ENCODE measurements around the gene PABPN1.

Gene PABPN1

DNA sequence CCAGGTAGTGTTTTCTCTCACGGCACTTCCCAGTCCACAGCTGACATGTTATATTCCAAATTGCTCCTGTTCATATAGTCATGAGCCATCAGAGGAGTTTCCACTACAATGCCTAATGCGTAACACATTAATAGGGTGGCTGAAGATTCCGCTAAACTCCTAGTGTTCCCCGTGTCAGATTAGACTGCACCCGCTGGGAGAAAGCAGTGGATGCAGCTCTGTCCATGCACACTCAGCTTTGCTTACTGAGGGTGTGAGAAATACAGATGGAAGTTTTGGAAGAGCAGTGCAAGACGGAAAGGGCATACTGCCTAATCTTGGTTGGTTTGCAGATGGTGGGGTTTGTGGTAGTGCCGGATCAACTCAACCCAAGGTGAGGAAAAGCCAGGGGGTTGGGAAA, 24.2 kb upstream of the PABPN1 start:
- no peak for DNase-seq (ENCODE audit: low read depth)
- in situ Hi-C loops (cut with HindIII; ENCODE audit: low sequenced_read_pairs): no loop called here
- H3K4me3 ChIP-seq (ENCODE audit: low read depth, low read length): no peak overlapping the region

DNA sequence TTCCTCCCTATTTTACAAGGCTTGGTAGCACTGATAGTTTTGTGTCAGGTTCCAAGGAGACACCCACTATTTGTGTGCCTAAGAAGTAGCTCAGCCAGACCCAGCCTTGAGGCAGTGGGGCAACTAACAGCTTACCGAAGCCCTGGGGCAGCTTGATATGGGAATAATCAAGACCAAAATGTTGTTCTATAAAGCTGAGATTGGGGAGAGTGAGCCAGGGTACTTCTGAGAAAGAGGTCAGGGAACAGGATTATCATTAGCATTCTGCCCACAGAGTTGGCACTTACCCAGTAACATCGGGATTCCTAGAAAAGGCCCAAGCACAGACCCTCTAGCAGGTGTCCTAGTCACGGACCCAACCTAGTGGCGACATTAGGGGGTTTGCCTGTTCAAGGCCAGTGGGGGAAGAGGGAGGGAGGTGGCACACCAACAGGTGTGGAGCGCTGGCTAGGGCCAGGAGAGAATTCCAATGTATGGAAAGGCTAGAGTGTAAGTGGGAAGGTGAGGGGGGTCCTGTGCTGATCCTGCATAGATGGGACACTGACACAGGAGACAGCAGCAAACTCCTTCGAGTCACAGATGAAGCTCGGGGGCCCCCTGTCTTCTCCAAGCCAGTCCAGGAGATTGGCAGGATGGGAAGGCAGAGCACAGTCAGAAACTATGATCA, 23.5 kb upstream of the PABPN1 start:
- in situ Hi-C loops (cut with HindIII; ENCODE audit: low sequenced_read_pairs): no loop called here
- no peak for DNase-seq (ENCODE audit: low read depth)
- H3K4me3 ChIP-seq (ENCODE audit: low read depth, low read length): no peak overlapping the region
- TF ChIP-seq, protein P1, sequence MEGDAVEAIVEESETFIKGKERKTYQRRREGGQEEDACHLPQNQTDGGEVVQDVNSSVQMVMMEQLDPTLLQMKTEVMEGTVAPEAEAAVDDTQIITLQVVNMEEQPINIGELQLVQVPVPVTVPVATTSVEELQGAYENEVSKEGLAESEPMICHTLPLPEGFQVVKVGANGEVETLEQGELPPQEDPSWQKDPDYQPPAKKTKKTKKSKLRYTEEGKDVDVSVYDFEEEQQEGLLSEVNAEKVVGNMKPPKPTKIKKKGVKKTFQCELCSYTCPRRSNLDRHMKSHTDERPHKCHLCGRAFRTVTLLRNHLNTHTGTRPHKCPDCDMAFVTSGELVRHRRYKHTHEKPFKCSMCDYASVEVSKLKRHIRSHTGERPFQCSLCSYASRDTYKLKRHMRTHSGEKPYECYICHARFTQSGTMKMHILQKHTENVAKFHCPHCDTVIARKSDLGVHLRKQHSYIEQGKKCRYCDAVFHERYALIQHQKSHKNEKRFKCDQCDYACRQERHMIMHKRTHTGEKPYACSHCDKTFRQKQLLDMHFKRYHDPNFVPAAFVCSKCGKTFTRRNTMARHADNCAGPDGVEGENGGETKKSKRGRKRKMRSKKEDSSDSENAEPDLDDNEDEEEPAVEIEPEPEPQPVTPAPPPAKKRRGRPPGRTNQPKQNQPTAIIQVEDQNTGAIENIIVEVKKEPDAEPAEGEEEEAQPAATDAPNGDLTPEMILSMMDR (IDR thresholded peaks at IDR 0.05; ENCODE audit: low read depth, low read length, missing control alignments): no peak

More for the DNA sequence above, 24.2 kb upstream of the PABPN1 start:
- TF ChIP-seq, protein P1 (IDR thresholded peaks at IDR 0.05; ENCODE audit: low read depth, low read length, missing control alignments): no peak

DNA sequence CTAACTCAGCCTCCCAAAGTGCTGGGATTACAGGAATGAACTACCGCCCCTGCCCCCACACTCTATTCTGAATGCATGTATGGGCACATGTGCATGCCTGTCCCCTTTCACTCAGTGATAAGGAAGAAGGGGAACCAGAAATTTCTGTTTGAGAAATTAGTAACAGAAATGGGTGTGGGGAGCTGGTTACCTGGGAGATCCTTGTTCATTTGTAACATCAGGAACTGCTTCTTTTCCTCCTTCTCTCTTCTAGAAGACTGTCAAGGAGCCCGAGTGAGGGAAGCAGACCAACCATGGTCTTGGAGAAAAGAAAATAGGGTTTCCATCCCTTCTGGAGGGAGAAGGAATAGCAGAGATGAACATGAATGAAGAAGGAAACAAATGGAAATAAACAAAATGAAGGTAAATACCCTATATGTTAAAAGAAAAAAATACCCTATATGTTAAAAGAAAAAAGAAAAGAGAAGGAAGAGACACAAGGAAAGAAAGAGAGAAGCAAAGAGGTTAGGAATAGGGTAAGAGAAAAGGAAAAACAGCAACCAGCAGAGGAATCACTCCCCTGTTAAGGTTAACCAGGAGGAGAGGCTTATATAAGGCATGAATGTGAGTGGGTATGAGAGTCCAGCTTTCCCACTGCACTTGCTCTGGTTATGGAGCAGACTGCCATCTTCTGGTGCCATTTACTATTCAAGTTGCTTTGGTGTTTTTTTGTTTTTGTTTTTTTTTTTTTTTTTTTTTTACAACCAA, 21.9 kb upstream of the PABPN1 start:
- DNase-seq (ENCODE audit: low read depth): no peak
- TF ChIP-seq, protein P1 (IDR thresholded peaks at IDR 0.05; ENCODE audit: low read depth, low read length, missing control alignments): peak; percentile 25
- H3K4me3 ChIP-seq (ENCODE audit: low read depth, low read length): no peak overlapping the region
- in situ Hi-C loops (cut with HindIII; ENCODE audit: low sequenced_read_pairs): no loop called here

DNA sequence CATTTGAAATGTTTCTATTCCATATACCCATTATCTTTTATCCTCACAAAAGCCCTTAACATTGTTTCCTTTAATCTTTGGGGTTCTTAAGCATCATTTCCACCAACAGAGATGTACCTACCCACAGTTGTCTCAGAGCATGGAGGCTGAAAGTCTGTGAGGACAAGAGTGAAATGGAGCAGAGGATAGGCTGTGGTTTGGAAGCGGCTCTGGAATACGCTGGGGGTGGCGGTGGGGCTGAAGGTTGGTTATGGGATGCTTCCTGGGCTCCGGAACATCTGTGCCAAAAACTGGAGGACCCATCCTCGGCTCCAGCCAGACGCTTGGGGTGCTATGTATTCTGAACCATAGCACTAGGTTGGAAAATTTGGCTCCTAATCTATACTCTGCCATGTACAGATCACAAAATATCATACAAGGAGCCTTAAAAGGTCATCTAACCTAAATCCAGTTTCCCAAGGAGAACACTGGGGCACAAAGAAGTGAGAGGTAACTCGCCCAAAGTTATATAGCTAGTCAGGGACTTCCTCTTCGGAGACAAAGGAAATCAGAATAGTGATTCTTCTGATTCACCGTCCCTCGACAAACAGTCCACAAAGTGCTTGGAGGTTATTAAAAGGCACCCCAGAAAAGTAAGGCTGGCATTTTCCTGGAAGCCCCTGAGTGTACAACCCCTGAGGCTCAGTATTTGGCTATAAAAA, 21.1 kb upstream of the PABPN1 start:
- in situ Hi-C loops (cut with HindIII; ENCODE audit: low sequenced_read_pairs): no loop called here
- DNase-seq (ENCODE audit: low read depth): no peak
- TF ChIP-seq, protein P1 (IDR thresholded peaks at IDR 0.05; ENCODE audit: low read depth, low read length, missing control alignments): no peak
- H3K4me3 ChIP-seq (ENCODE audit: low read depth, low read length): peak overlapping the region; percentile 71

DNA sequence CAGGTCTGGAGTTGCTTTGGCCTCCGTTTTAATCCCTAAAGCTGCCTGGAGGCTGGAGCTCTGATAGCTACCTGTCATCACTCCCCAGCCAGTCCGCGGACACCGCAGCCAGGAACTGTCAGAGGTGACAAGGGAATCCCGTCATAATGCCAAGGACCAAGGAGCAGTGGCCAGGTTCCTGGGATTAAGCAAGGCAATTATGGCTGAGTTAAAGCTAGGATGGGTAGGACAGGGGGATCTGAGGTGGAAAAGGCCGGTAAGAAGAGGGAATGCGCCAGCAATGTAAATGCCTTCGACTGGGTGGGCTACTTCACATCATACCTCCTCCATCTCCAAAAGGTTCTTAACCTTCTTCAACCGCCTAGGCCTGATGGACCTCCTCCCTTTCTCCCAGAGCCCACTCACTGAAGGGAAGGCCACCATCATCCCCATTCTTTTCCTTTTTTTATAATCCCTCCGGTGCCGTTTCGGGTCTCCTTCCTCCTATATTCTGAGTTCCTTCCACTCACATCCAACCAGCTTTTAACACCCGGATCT, 20.5 kb upstream of the PABPN1 start:
- H3K4me3 ChIP-seq (ENCODE audit: low read depth, low read length): peak overlapping the region; percentile 71
- in situ Hi-C loops (cut with HindIII; ENCODE audit: low sequenced_read_pairs): no loop called here
- TF ChIP-seq, protein P1 (IDR thresholded peaks at IDR 0.05; ENCODE audit: low read depth, low read length, missing control alignments): no peak
- DNase-seq (ENCODE audit: low read depth): no peak

DNA sequence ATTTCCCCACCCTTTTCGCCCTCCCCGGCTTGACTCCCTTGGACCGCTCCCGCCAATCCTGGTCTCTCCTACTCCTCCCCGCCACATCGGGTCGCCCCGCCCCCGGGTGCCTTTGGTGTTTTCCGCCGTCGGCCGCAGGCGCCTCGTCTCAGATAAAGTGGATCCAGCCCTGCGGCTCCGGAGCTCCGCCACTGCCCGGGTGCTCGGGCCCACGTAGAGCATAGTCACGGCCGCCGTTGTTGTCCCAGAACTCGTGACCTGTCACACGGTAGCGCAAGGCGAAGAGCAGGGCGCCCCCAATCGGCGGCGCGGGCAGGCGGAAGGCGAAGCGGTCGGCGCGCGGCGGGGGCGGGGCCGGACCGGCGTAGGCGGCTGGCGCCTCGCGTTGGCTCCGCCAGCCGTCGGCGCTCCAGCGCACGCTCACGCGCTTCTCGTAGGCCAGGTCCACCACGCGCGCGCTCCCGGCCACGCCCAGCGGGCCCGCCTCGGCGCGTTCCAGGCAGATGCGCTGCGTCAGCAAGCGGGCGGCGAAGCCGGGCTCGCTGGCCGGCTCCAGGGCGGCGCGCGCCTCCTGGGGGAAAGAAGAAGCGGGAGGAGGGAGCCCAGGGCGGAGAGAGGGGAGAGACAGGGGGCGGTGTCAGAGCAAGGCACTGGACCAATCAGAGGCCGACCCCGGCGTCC, 19.8 kb upstream of the PABPN1 start:
- DNase-seq (ENCODE audit: low read depth): peak; percentile 96
- TF ChIP-seq, protein P1 (IDR thresholded peaks at IDR 0.05; ENCODE audit: low read depth, low read length, missing control alignments): peak; percentile 60
- in situ Hi-C loops (cut with HindIII; ENCODE audit: low sequenced_read_pairs): no loop called here
- H3K4me3 ChIP-seq (ENCODE audit: low read depth, low read length): peak overlapping the region; percentile 71

All from astrocyte of the cerebellum (primary cell).